ENCODE data around the gene HPSE2.

The HPSE2 gene

DNA sequence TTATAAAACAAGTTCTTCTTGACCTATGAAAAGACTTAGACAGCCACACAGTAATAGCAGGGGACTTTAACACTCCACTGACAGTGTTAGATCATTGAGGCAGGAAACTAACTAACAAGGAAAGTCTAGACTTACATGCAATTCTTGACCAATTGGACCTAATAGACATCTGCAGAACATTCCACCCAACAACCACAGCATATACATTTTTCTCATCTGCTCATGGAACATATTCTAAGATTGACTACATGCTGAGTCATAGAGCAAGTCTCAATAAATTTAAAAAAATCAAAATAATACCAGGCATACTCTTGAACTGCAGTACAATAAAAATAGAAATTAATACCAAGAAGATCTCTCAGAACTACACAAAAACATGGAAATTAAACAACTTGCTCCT, 569.4 kb downstream of the HPSE2 start:
- no peak overlapping the region for H3K27ac ChIP-seq (ENCODE audit: low read depth, low read length)
- no peak overlapping the region for H3K9ac ChIP-seq (ENCODE audit: low read length)
- peaks cover 8% of the 10 kb centered on the region for H3K9me3 ChIP-seq (ENCODE audit: low read length)
- H3K4me3 ChIP-seq (ENCODE audit: low read depth in 1 of 2, low read length in 2 of 2): no peak overlapping the region
- no peaks in the 10 kb centered on the region for H3K36me3 ChIP-seq (ENCODE audit: insufficient read depth, low read length)
- no peaks in the 10 kb centered on the region for H3K27me3 ChIP-seq (ENCODE audit: control insufficient read depth in 1 of 2, insufficient read depth in 2 of 2, low read length in 2 of 2)
- no peaks in the 10 kb centered on the region for H3K4me1 ChIP-seq (ENCODE audit: insufficient read depth, low read length)

GRCh38 chr10:98664329-98665042, 571.2 kb downstream of the HPSE2 start:
- Histone ChIP-seq H3K4me1 (ENCODE audit: insufficient read depth, low read length) (no peaks in the 10 kb centered on the region), H3K9ac (ENCODE audit: low read length) (no peak overlapping the region), H3K36me3 (ENCODE audit: insufficient read depth, low read length) (no peaks in the 10 kb centered on the region)

DNA sequence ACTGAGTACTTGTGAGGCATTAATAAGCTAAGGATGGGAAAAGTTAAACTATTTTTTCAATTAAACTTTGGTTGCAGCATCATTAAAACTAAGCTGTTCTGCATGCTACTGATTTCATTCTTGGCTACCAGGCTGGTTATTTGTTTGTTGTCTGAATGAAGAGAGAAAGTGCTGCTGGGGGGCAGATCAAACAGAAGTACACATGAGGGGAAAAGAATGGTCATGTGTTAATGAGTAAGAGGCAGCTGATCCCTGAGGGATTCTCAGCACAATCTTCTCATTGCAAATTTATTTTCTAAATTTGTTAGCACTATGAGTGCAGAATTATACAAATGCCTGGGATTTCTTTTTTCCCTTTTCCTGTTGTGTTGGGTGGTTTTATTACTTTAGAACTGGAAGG, 575.7 kb downstream of the HPSE2 start:
- H3K4me3 ChIP-seq (ENCODE audit: low read depth in 1 of 2, low read length in 2 of 2): no peak overlapping the region
- no peaks in the 10 kb centered on the region for H3K27me3 ChIP-seq (ENCODE audit: control insufficient read depth in 1 of 2, insufficient read depth in 2 of 2, low read length in 2 of 2)
- H3K9ac ChIP-seq (ENCODE audit: low read length): no peak overlapping the region
- H3K27ac ChIP-seq (ENCODE audit: low read depth, low read length): no peak overlapping the region
- no peaks in the 10 kb centered on the region for H3K4me1 ChIP-seq (ENCODE audit: insufficient read depth, low read length)
- H3K9me3 ChIP-seq (ENCODE audit: low read length): no peaks in the 10 kb centered on the region
- H3K36me3 ChIP-seq (ENCODE audit: insufficient read depth, low read length): no peaks in the 10 kb centered on the region

More at GRCh38 chr10:98664329-98665042, 571.2 kb downstream of the HPSE2 start:
- Histone ChIP-seq H3K27me3 (ENCODE audit: control insufficient read depth in 1 of 2, insufficient read depth in 2 of 2, low read length in 2 of 2) (no peaks in the 10 kb centered on the region), H3K27ac (ENCODE audit: low read depth, low read length) (no peak overlapping the region), H3K9me3 (ENCODE audit: low read length) (peaks cover 8% of the 10 kb centered on the region), H3K4me3 (ENCODE audit: low read depth in 1 of 2, low read length in 2 of 2) (peak overlapping the region in 1 of 2 donors; percentile 1)

DNA sequence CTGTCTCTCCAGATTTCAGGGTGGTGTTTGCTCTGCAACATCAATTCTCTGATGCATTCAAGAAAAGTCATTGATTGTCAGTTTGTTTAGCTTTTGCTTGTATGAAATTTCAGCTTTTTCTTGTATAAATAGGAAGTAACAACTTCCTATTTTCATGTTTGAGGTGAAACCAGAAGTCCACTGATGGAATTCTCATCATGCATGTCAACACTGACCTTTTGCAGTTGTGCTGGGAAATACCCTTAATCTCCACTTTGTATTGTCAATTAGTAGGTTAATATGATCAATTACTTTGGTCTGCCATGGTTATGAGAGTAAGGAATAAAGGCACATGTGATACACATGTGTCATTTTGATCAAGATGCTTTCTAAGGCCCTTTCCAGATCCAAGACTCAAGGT, 580.2 kb downstream of the HPSE2 start:
- Histone ChIP-seq H3K9me3 (ENCODE audit: low read length) (no peaks in the 10 kb centered on the region), H3K4me1 (ENCODE audit: insufficient read depth, low read length) (no peaks in the 10 kb centered on the region), H3K36me3 (ENCODE audit: insufficient read depth, low read length) (no peaks in the 10 kb centered on the region), H3K9ac (ENCODE audit: low read length) (no peak overlapping the region), H3K27me3 (ENCODE audit: control insufficient read depth in 1 of 2, insufficient read depth in 2 of 2, low read length in 2 of 2) (no peaks in the 10 kb centered on the region), H3K4me3 (ENCODE audit: low read depth in 1 of 2, low read length in 2 of 2) (no peak overlapping the region), H3K27ac (ENCODE audit: low read depth, low read length) (no peak overlapping the region)

- H3K27me3 ChIP-seq (ENCODE audit: control insufficient read depth in 1 of 2, insufficient read depth in 2 of 2, low read length in 2 of 2): no peaks in the 10 kb centered on the region
- H3K4me3 ChIP-seq (ENCODE audit: low read depth in 1 of 2, low read length in 2 of 2): no peak overlapping the region
- no peaks in the 10 kb centered on the region for H3K4me1 ChIP-seq (ENCODE audit: insufficient read depth, low read length)
- H3K9me3 ChIP-seq (ENCODE audit: low read length): no peaks in the 10 kb centered on the region
- no peak overlapping the region for H3K27ac ChIP-seq (ENCODE audit: low read depth, low read length)
- H3K36me3 ChIP-seq (ENCODE audit: insufficient read depth, low read length): no peaks in the 10 kb centered on the region
- H3K9ac ChIP-seq (ENCODE audit: low read length): no peak overlapping the region
These were observed 586.5 kb downstream of the HPSE2 start for GRCh38 chr10:98649170-98649569.

DNA sequence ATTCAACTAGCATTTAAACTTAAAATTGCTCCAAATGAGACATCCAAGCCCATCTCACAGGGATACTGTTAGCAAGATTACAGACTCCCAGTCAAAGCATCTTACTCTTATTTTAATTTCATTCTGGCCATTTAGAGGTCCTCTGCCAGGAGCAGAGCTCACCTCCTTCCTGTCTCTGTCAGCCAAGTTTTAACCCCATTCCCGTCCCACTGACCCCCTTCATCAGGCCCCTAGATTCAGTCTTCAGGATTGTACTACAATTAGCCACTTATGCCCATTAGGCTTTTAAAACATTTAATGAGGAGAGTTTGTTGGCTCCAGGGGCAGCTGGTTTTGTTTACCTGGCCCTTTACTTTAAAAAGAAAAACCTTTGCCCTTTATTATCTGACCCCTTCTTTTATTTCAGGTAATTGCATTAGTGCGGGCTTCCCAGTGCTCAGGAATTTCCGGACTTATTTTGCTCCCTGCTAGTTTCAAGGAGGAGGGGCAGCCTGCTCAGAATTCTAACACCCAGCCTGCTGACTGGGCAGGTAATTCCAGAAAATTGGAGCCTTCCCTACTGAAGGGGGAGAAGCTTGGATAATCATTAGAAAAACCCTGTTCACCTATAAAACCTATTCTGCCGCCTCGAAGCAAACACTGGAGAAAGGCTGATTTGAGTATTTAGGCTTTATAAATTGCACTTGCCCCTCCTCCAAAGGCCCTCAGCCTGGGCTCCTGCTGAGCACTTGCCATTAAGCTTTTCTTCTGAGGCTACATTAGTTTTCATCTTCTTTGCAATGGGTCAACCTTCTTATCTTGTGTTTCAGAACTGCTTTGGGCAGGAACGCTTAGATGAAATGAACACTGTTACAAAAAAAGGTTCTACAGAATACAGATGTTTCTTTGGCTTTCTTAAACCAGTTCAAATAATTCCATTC, 588.4 kb downstream of the HPSE2 start:
- Histone ChIP-seq H3K9ac (ENCODE audit: low read length) (no peak overlapping the region), H3K36me3 (ENCODE audit: insufficient read depth, low read length) (no peaks in the 10 kb centered on the region)

DNA sequence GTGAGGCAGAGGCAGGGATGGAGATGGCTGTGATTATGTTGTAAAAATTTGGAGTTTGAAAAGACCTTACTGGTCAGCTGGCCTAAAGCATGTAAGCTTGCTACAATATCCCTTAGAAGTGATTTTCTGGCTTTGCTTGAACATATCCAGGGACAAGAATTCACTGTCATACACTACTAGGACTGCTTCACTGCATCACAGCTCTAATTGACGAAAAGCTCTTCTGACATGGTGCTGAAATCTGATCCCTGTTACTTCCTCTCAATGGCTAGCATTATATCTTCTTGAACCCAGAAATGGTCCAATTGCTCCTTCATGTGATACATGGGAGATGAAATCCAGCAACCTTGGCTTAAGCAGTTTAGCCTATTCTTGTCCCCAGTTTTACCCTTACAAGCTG, 591.2 kb downstream of the HPSE2 start:
- no peaks in the 10 kb centered on the region for H3K9me3 ChIP-seq (ENCODE audit: low read length)
- no peaks in the 10 kb centered on the region for H3K27me3 ChIP-seq (ENCODE audit: control insufficient read depth in 1 of 2, insufficient read depth in 2 of 2, low read length in 2 of 2)
- no peak overlapping the region for H3K4me3 ChIP-seq (ENCODE audit: low read depth in 1 of 2, low read length in 2 of 2)
- no peak overlapping the region for H3K27ac ChIP-seq (ENCODE audit: low read depth, low read length)
- no peaks in the 10 kb centered on the region for H3K36me3 ChIP-seq (ENCODE audit: insufficient read depth, low read length)
- H3K4me1 ChIP-seq (ENCODE audit: insufficient read depth, low read length): no peaks in the 10 kb centered on the region
- H3K9ac ChIP-seq (ENCODE audit: low read length): no peak overlapping the region

More for the DNA sequence above, 588.4 kb downstream of the HPSE2 start:
- Histone ChIP-seq H3K9me3 (ENCODE audit: low read length) (no peaks in the 10 kb centered on the region), H3K4me3 (ENCODE audit: low read depth in 1 of 2, low read length in 2 of 2) (no peak overlapping the region), H3K27me3 (ENCODE audit: control insufficient read depth in 1 of 2, insufficient read depth in 2 of 2, low read length in 2 of 2) (no peaks in the 10 kb centered on the region), H3K27ac (ENCODE audit: low read depth, low read length) (no peak overlapping the region), H3K4me1 (ENCODE audit: insufficient read depth, low read length) (no peaks in the 10 kb centered on the region)

DNA sequence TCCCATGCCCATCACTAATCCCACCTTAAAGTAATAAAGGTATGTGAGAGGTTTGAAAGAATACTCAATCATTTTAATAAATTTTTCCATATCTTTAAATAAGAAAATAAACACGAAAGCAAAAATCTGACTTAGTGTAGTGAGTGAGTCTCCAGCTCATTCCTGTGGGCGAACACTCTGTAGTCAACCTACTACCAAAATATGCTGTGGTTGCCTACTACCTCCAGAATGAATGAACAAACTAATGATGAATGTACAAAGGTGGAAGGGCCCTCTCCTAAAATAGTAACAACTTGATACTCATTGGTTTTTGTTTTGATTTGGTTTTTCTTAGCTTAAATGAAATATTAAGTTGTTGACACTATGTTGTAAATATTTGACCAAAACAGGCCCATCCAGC, 593.4 kb downstream of the HPSE2 start:
- no peak overlapping the region for H3K9ac ChIP-seq (ENCODE audit: low read length)
- H3K9me3 ChIP-seq (ENCODE audit: low read length): no peaks in the 10 kb centered on the region
- no peaks in the 10 kb centered on the region for H3K4me1 ChIP-seq (ENCODE audit: insufficient read depth, low read length)
- no peak overlapping the region for H3K4me3 ChIP-seq (ENCODE audit: low read depth in 1 of 2, low read length in 2 of 2)
- H3K36me3 ChIP-seq (ENCODE audit: insufficient read depth, low read length): no peaks in the 10 kb centered on the region
- H3K27me3 ChIP-seq (ENCODE audit: control insufficient read depth in 1 of 2, insufficient read depth in 2 of 2, low read length in 2 of 2): no peaks in the 10 kb centered on the region
- H3K27ac ChIP-seq (ENCODE audit: low read depth, low read length): no peak overlapping the region

DNA sequence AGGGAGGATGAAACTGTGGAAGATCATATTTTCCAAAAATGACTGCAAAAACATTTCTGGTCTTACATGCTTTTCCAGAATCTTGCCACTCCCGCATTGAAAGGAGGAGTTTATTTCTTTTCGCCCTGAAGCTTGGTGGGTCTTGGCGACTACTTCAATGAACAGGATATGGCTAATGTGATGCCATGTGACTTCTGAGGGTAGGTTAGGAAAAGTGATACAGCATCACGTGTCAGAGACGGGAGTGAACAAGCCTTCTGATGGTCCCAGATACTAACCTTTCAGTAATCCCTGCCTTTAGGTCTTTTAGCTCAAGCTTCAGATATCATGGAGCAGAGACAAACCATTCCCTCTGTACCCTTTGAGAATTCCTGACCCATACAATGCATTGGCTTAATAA, 596.7 kb downstream of the HPSE2 start:
- H3K27me3 ChIP-seq (ENCODE audit: control insufficient read depth in 1 of 2, insufficient read depth in 2 of 2, low read length in 2 of 2): no peaks in the 10 kb centered on the region
- no peaks in the 10 kb centered on the region for H3K9me3 ChIP-seq (ENCODE audit: low read length)
- H3K27ac ChIP-seq (ENCODE audit: low read depth, low read length): no peak overlapping the region
- no peak overlapping the region for H3K4me3 ChIP-seq (ENCODE audit: low read depth in 1 of 2, low read length in 2 of 2)
- no peaks in the 10 kb centered on the region for H3K36me3 ChIP-seq (ENCODE audit: insufficient read depth, low read length)
- no peaks in the 10 kb centered on the region for H3K4me1 ChIP-seq (ENCODE audit: insufficient read depth, low read length)
- H3K9ac ChIP-seq (ENCODE audit: low read length): no peak overlapping the region

DNA sequence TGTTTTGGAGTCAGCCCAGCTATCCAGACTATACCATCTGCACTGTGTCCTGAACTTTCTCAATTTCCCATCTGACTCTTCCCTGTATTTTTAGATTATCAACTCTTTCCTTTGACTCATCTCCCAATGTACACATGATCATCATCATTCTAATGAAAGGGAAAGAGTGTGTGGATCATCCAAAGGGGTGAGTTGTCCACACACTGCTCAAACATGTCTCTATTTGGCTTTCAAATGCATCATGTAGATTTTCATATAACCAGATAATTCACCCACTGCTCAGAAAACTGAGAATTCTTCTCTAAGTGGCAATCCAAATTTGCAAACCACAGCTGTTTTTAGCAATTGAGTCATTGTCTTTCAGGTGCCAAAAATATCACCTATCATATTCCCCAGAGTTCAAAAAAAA, 598.7 kb downstream of the HPSE2 start:
- Histone ChIP-seq H3K4me1 (ENCODE audit: insufficient read depth, low read length) (no peaks in the 10 kb centered on the region), H3K27ac (ENCODE audit: low read depth, low read length) (no peak overlapping the region), H3K27me3 (ENCODE audit: control insufficient read depth in 1 of 2, insufficient read depth in 2 of 2, low read length in 2 of 2) (no peaks in the 10 kb centered on the region), H3K36me3 (ENCODE audit: insufficient read depth, low read length) (no peaks in the 10 kb centered on the region), H3K9ac (ENCODE audit: low read length) (no peak overlapping the region), H3K4me3 (ENCODE audit: low read depth in 1 of 2, low read length in 2 of 2) (no peak overlapping the region), H3K9me3 (ENCODE audit: low read length) (no peaks in the 10 kb centered on the region)

DNA sequence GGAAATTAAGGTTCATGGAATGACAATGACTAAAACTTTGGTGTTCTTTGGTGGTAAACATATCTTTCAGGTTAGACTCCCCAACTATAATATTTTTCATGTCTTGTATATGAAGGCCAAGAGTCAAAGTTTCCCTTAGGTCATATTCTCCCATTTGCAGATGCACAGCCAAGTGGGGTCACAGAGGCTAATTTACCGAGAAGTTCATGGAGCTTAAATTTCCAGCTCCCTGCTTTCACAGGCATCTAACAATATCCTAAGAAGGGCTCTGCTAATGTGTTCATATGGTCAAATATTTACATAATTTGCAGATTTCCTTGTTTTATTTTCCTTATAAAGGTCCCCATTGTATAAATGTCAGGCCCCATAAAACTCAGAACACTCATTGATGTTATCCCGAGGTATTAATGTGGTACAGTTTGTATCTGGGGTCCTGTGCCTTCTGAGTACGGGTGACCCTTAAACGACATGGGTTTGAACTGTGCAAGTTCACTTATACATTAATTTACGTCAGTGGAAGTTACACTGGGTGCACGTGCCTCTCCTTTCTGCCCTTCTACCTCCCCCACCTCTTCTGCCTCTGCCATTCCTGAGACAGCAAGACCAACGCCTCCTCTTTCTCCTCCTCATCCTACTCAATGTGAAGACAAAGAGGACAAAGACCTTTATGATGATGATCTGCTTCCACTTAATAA, 603.0 kb downstream of the HPSE2 start:
- Histone ChIP-seq H3K9ac (ENCODE audit: low read length) (no peak overlapping the region), H3K9me3 (ENCODE audit: low read length) (no peaks in the 10 kb centered on the region), H3K36me3 (ENCODE audit: insufficient read depth, low read length) (no peaks in the 10 kb centered on the region), H3K4me1 (ENCODE audit: insufficient read depth, low read length) (no peaks in the 10 kb centered on the region), H3K4me3 (ENCODE audit: low read depth in 1 of 2, low read length in 2 of 2) (no peak overlapping the region), H3K27me3 (ENCODE audit: control insufficient read depth in 1 of 2, insufficient read depth in 2 of 2, low read length in 2 of 2) (no peaks in the 10 kb centered on the region), H3K27ac (ENCODE audit: low read depth, low read length) (no peak overlapping the region)

Data from muscle layer of colon (tissue), 2 donors.